ENCODE measurements around the gene CLN5.
A peak's percentile ranks its signal among the peaks of the same experiment; 100 is the strongest.

CLN5 gene

GRCh38 chr13:76980075-76980718 lies 11.7 kb upstream of the CLN5 start:
- Histone ChIP-seq H3K9ac (ENCODE audit: low read length) (no peak overlapping the region), H3K27ac (ENCODE audit: low read depth, low read length) (no peak overlapping the region)

GRCh38 chr13:76982061-76982460 lies 9.8 kb upstream of the CLN5 start:
- no peak overlapping the region for H3K9ac ChIP-seq (ENCODE audit: low read length)
- no peak overlapping the region for H3K27ac ChIP-seq (ENCODE audit: low read depth, low read length)
- no peaks in the 10 kb centered on the region for H3K9me3 ChIP-seq (ENCODE audit: low read length)
- H3K36me3 ChIP-seq (ENCODE audit: insufficient read depth, low read length) = no peaks in the 10 kb centered on the region
- no peaks in the 10 kb centered on the region for H3K4me1 ChIP-seq (ENCODE audit: insufficient read depth, low read length)
- peaks cover 0 to 7% of the 10 kb centered on the region in 2 donors for H3K27me3 ChIP-seq (ENCODE audit: control insufficient read depth in 1 of 2, insufficient read depth in 2 of 2, low read length in 2 of 2)
- no peak overlapping the region for H3K4me3 ChIP-seq (ENCODE audit: low read depth in 1 of 2, low read length in 2 of 2)

More at GRCh38 chr13:76980075-76980718, 11.7 kb upstream of the CLN5 start:
- Histone ChIP-seq H3K4me1 (ENCODE audit: insufficient read depth, low read length) (no peaks in the 10 kb centered on the region), H3K4me3 (ENCODE audit: low read depth in 1 of 2, low read length in 2 of 2) (no peak overlapping the region), H3K9me3 (ENCODE audit: low read length) (no peaks in the 10 kb centered on the region), H3K36me3 (ENCODE audit: insufficient read depth, low read length) (no peaks in the 10 kb centered on the region), H3K27me3 (ENCODE audit: control insufficient read depth in 1 of 2, insufficient read depth in 2 of 2, low read length in 2 of 2) (peaks cover 0 to 7% of the 10 kb centered on the region in 2 donors)

GRCh38 chr13:76983676-76984075 lies 8.2 kb upstream of the CLN5 start:
- H3K27me3 ChIP-seq (ENCODE audit: control insufficient read depth in 1 of 2, insufficient read depth in 2 of 2, low read length in 2 of 2) = peaks cover 0 to 7% of the 10 kb centered on the region in 2 donors
- no peak overlapping the region for H3K4me3 ChIP-seq (ENCODE audit: low read depth in 1 of 2, low read length in 2 of 2)
- H3K36me3 ChIP-seq (ENCODE audit: insufficient read depth, low read length) = no peaks in the 10 kb centered on the region
- no peak overlapping the region for H3K27ac ChIP-seq (ENCODE audit: low read depth, low read length)
- H3K9me3 ChIP-seq (ENCODE audit: low read length) = no peaks in the 10 kb centered on the region
- H3K4me1 ChIP-seq (ENCODE audit: insufficient read depth, low read length) = no peaks in the 10 kb centered on the region
- H3K9ac ChIP-seq (ENCODE audit: low read length) = no peak overlapping the region

GRCh38 chr13:76991432-76991795 lies 467 bp upstream of the CLN5 start:
- H3K27me3 ChIP-seq (ENCODE audit: control insufficient read depth in 1 of 2, insufficient read depth in 2 of 2, low read length in 2 of 2) = no peaks in the 10 kb centered on the region
- peak overlapping the region; percentile 69 for H3K9ac ChIP-seq (ENCODE audit: low read length)
- H3K9me3 ChIP-seq (ENCODE audit: low read length) = no peaks in the 10 kb centered on the region
- H3K4me1 ChIP-seq (ENCODE audit: insufficient read depth, low read length) = peaks cover 9% of the 10 kb centered on the region
- no peaks in the 10 kb centered on the region for H3K36me3 ChIP-seq (ENCODE audit: insufficient read depth, low read length)
- H3K4me3 ChIP-seq (ENCODE audit: low read depth in 1 of 2, low read length in 2 of 2) = peak overlapping the region; percentile 84 to 86
- H3K27ac ChIP-seq (ENCODE audit: low read depth, low read length) = peak overlapping the region; percentile 84

- H3K4me1 ChIP-seq (ENCODE audit: insufficient read depth, low read length) = peaks cover 9% of the 10 kb centered on the region
- peak overlapping the region; percentile 84 for H3K27ac ChIP-seq (ENCODE audit: low read depth, low read length)
- H3K36me3 ChIP-seq (ENCODE audit: insufficient read depth, low read length) = no peaks in the 10 kb centered on the region
- no peaks in the 10 kb centered on the region for H3K9me3 ChIP-seq (ENCODE audit: low read length)
- peak overlapping the region; percentile 84 for H3K9ac ChIP-seq (ENCODE audit: low read length)
- H3K4me3 ChIP-seq (ENCODE audit: low read depth in 1 of 2, low read length in 2 of 2) = peak overlapping the region; percentile 84 to 86
- H3K27me3 ChIP-seq (ENCODE audit: control insufficient read depth in 1 of 2, insufficient read depth in 2 of 2, low read length in 2 of 2) = no peaks in the 10 kb centered on the region
Measured at GRCh38 chr13:76992548-76993001, 694 bp downstream of the CLN5 start.

GRCh38 chr13:76993021-76993420 lies 1.1 kb downstream of the CLN5 start:
- Histone ChIP-seq H3K9ac (ENCODE audit: low read length) (peak overlapping the region; percentile 84), H3K36me3 (ENCODE audit: insufficient read depth, low read length) (no peaks in the 10 kb centered on the region), H3K4me3 (ENCODE audit: low read depth in 1 of 2, low read length in 2 of 2) (peak overlapping the region in 1 of 2 donors; percentile 86), H3K4me1 (ENCODE audit: insufficient read depth, low read length) (peaks cover 9% of the 10 kb centered on the region), H3K27ac (ENCODE audit: low read depth, low read length) (peak overlapping the region; percentile 84), H3K9me3 (ENCODE audit: low read length) (no peaks in the 10 kb centered on the region), H3K27me3 (ENCODE audit: control insufficient read depth in 1 of 2, insufficient read depth in 2 of 2, low read length in 2 of 2) (no peaks in the 10 kb centered on the region)

- Histone ChIP-seq H3K9me3 (ENCODE audit: low read length) (no peaks in the 10 kb centered on the region), H3K27ac (ENCODE audit: low read depth, low read length) (peak overlapping the region; percentile 84), H3K4me1 (ENCODE audit: insufficient read depth, low read length) (peaks cover 9% of the 10 kb centered on the region), H3K4me3 (ENCODE audit: low read depth in 1 of 2, low read length in 2 of 2) (no peak overlapping the region), H3K9ac (ENCODE audit: low read length) (no peak overlapping the region), H3K27me3 (ENCODE audit: control insufficient read depth in 1 of 2, insufficient read depth in 2 of 2, low read length in 2 of 2) (no peaks in the 10 kb centered on the region), H3K36me3 (ENCODE audit: insufficient read depth, low read length) (no peaks in the 10 kb centered on the region)
Measured at GRCh38 chr13:76993473-76993872, 1.6 kb downstream of the CLN5 start.

GRCh38 chr13:76994281-76994680 lies 2.4 kb downstream of the CLN5 start:
- H3K4me1 ChIP-seq (ENCODE audit: insufficient read depth, low read length) = peaks cover 9% of the 10 kb centered on the region
- H3K9ac ChIP-seq (ENCODE audit: low read length) = no peak overlapping the region
- H3K4me3 ChIP-seq (ENCODE audit: low read depth in 1 of 2, low read length in 2 of 2) = no peak overlapping the region
- H3K27ac ChIP-seq (ENCODE audit: low read depth, low read length) = no peak overlapping the region
- no peaks in the 10 kb centered on the region for H3K9me3 ChIP-seq (ENCODE audit: low read length)
- H3K36me3 ChIP-seq (ENCODE audit: insufficient read depth, low read length) = peaks cover 2% of the 10 kb centered on the region
- no peaks in the 10 kb centered on the region for H3K27me3 ChIP-seq (ENCODE audit: control insufficient read depth in 1 of 2, insufficient read depth in 2 of 2, low read length in 2 of 2)

- no peaks in the 10 kb centered on the region for H3K9me3 ChIP-seq (ENCODE audit: low read length)
- H3K9ac ChIP-seq (ENCODE audit: low read length) = no peak overlapping the region
- no peaks in the 10 kb centered on the region for H3K27me3 ChIP-seq (ENCODE audit: control insufficient read depth in 1 of 2, insufficient read depth in 2 of 2, low read length in 2 of 2)
- H3K36me3 ChIP-seq (ENCODE audit: insufficient read depth, low read length) = peaks cover 8% of the 10 kb centered on the region
- no peak overlapping the region for H3K4me3 ChIP-seq (ENCODE audit: low read depth in 1 of 2, low read length in 2 of 2)
- peaks cover 23% of the 10 kb centered on the region for H3K4me1 ChIP-seq (ENCODE audit: insufficient read depth, low read length)
- no peak overlapping the region for H3K27ac ChIP-seq (ENCODE audit: low read depth, low read length)
Measured at GRCh38 chr13:77000475-77000874, 8.6 kb downstream of the CLN5 start.

- Histone ChIP-seq H3K4me3 (ENCODE audit: low read depth in 1 of 2, low read length in 2 of 2) (no peak overlapping the region), H3K27ac (ENCODE audit: low read depth, low read length) (no peak overlapping the region)
Measured at GRCh38 chr13:77001540-77001939, 9.7 kb downstream of the CLN5 start.

GRCh38 chr13:77001963-77002587 lies 10.2 kb downstream of the CLN5 start:
- H3K36me3 ChIP-seq (ENCODE audit: insufficient read depth, low read length) = peaks cover 8% of the 10 kb centered on the region
- H3K4me1 ChIP-seq (ENCODE audit: insufficient read depth, low read length) = peaks cover 23% of the 10 kb centered on the region
- no peak overlapping the region for H3K9ac ChIP-seq (ENCODE audit: low read length)
- no peak overlapping the region for H3K4me3 ChIP-seq (ENCODE audit: low read depth in 1 of 2, low read length in 2 of 2)
- no peaks in the 10 kb centered on the region for H3K27me3 ChIP-seq (ENCODE audit: control insufficient read depth in 1 of 2, insufficient read depth in 2 of 2, low read length in 2 of 2)
- H3K27ac ChIP-seq (ENCODE audit: low read depth, low read length) = no peak overlapping the region
- H3K9me3 ChIP-seq (ENCODE audit: low read length) = no peaks in the 10 kb centered on the region

More at GRCh38 chr13:77001540-77001939, 9.7 kb downstream of the CLN5 start:
- Histone ChIP-seq H3K4me1 (ENCODE audit: insufficient read depth, low read length) (peaks cover 23% of the 10 kb centered on the region), H3K9me3 (ENCODE audit: low read length) (no peaks in the 10 kb centered on the region), H3K9ac (ENCODE audit: low read length) (no peak overlapping the region), H3K27me3 (ENCODE audit: control insufficient read depth in 1 of 2, insufficient read depth in 2 of 2, low read length in 2 of 2) (no peaks in the 10 kb centered on the region), H3K36me3 (ENCODE audit: insufficient read depth, low read length) (peaks cover 8% of the 10 kb centered on the region)

Data from muscle layer of colon (tissue), 2 donors.